ENCODE measurements around the gene COMMD10.

GRCh38 chr5:116299746-116300640, 215.2 kb downstream of the COMMD10 start:
- TF ChIP-seq POLR2AphosphoS5 (IDR thresholded peaks at IDR 0.05; ENCODE audit: borderline replicate concordance, low read depth, low read length): no peak
- TF ChIP-seq EZH2 (IDR thresholded peaks at IDR 0.05): no peak
- TF ChIP-seq FOXP2 (optimal IDR thresholded peaks at IDR 0.05; ENCODE audit: control extremely low read depth, extremely low read length, insufficient read depth): no peak
